SU-DHL-6 (cell line): ENCODE data around the gene SERINC5.

Experiments
- CTCF ChIP-seq: fragments of 200-600 bp; sonication (generic); IDR thresholded peaks from one replicate; pipeline ENCODE4 v1.5.1; 2017; ENCODE audit warnings: antibody characterized with exemption, mild to moderate bottlenecking, low read length, moderate library complexity; ENCODE audit not compliant: insufficient read depth, poor library complexity, severe bottlenecking
- EZH2phosphoT487 ChIP-seq: fragments of 200-600 bp; sonication (generic), shearing (Covaris generic); conservative IDR thresholded peaks from 2 replicates; pipeline ENCODE4 v1.6.1; 2018; ENCODE audit warnings: mild to moderate bottlenecking, antibody characterized with exemption, low read length, moderate library complexity, mixed read lengths

GRCh38 chr5:80230269-80230992, 25.4 kb downstream of the SERINC5 start:
- TF ChIP-seq CTCF = no peak
- no peak for TF ChIP-seq EZH2phosphoT487
